Muscle layer of duodenum (tissue), 2 donors: ENCODE results near the gene PREX1.

Experiments used
- H3K27ac ChIP-seq: one replicate; pipeline ENCODE4 v1.7.0; 2013; ENCODE audit warnings: mild to moderate bottlenecking, low read length
- H3K27me3 ChIP-seq: one replicate; pipeline ENCODE4 v1.7.0; 2013; ENCODE audit warnings: low read depth, mild to moderate bottlenecking, control low read depth, low read length
- H3K36me3 ChIP-seq, 2 donors: one replicate each; pipeline ENCODE4 v1.7.0; 2013; ENCODE audit warnings: low read length in 2 of 2, control low read depth in 1 of 2, mild to moderate bottlenecking in 1 of 2; ENCODE audit not compliant: insufficient read depth in 2 of 2, control insufficient read depth in 1 of 2
- H3K4me1 ChIP-seq, 2 donors: one replicate each; pipeline ENCODE4 v1.7.0; 2013; ENCODE audit warnings: low read length in 2 of 2, mild to moderate bottlenecking in 2 of 2, control low read depth in 1 of 2, moderate library complexity in 1 of 2; ENCODE audit not compliant: insufficient read depth in 2 of 2, control insufficient read depth in 1 of 2
- H3K4me3 ChIP-seq, 2 donors: one replicate each; pipeline ENCODE4 v1.7.0; 2013; ENCODE audit warnings: low read length in 2 of 2, low read depth in 1 of 2, mild to moderate bottlenecking in 1 of 2
- H3K9me3 ChIP-seq, 2 donors: one replicate each; pipeline ENCODE4 v1.7.0; 2013; ENCODE audit warnings: low read length in 2 of 2, control low read depth in 1 of 2, mild to moderate bottlenecking in 1 of 2; ENCODE audit not compliant: control insufficient read depth in 1 of 2
- donor health status: healthy.

The PREX1 gene

DNA sequence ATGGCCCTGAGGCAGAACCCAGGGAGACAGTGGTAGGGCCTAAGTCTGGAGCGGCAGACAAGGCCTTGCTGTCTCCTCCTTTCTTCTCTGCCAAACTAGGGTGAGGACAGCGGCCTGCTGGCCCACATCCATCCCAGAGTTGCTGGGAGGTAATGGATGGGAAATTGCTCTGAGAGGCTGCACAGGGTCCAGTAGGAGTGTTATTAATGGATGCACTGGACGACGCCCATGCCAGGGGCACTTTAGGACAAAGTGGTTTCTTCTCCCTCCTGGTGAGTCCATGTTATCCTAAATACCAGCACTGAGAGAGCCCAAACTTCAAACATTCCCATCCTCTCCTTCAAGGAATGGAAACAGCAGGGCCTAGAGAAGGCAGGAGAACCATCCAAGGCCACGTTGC lies 28.3 kb upstream of the PREX1 start:
- Histone ChIP-seq H3K27me3 (no peaks in the 10 kb centered on the region), H3K9me3 (no peaks in the 10 kb centered on the region), H3K4me1 (no peaks in the 10 kb centered on the region), H3K4me3 (no peak overlapping the region), H3K27ac (no peak overlapping the region), H3K36me3 (no peaks in the 10 kb centered on the region)

DNA sequence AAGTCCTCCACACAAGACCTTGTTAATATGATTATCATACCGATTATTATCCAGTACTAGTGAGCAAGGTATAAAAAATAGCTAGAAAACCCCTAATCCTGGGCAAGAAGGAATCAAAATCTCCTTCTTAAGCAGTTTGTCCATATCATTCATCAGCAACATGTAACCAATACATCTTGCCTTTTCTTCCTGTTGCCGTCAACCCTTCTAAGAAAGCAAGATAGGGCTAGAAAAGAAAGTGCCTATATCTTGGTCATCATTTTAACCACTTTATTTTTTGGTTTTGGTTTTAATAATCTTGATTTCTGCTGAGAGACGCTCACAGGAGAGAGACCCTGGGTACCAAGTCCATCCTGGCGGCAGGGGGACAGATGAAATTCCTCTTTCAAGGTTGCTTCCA lies 27.2 kb upstream of the PREX1 start:
- H3K9me3 ChIP-seq, result no peaks in the 10 kb centered on the region
- no peaks in the 10 kb centered on the region for H3K27me3 ChIP-seq
- no peak overlapping the region for H3K4me3 ChIP-seq
- no peak overlapping the region for H3K27ac ChIP-seq
- no peaks in the 10 kb centered on the region for H3K4me1 ChIP-seq
- no peaks in the 10 kb centered on the region for H3K36me3 ChIP-seq

DNA sequence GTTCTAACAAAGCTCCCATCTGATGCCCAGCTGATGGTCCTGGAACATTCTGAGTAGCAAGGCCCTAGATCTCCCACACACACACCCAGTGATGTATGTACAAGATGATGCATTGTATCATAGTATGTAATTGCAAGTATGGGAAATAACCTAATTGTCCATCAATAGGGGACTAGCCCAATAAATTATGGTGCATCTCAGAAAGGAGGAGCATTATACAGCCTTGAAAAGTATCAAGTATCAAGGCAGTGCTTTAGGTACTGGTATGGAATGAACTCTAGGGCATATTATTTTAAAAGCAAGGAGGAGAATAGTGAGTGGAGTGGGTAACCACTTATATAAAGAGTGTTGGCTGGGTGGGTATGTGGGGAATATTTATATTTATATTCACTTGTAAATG lies 24.8 kb upstream of the PREX1 start:
- Histone ChIP-seq H3K9me3 (no peaks in the 10 kb centered on the region), H3K4me3 (no peak overlapping the region), H3K27ac (no peak overlapping the region), H3K27me3 (no peaks in the 10 kb centered on the region), H3K36me3 (no peaks in the 10 kb centered on the region), H3K4me1 (no peaks in the 10 kb centered on the region)

DNA sequence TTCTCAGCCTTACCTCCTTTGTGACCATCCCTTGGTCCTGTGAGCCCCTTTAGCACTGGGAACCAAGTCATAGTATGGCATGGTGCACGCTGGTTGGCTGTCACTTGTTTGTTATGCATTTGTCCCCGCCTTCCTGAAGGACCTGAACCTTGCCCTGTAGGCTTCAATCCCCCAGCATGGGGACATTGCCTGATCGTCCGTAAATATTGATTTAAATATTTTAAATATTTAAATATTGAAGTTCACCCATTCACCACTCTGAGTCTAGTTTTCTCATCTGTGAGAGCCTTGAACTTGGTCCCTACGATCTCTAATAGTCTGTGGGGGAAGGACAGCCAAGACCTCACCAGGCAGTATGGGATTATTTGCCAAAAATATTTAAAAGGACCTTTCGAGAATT lies 23.8 kb upstream of the PREX1 start:
- no peaks in the 10 kb centered on the region for H3K36me3 ChIP-seq
- H3K9me3 ChIP-seq, result no peaks in the 10 kb centered on the region
- no peak overlapping the region for H3K27ac ChIP-seq
- H3K4me1 ChIP-seq, result peaks cover 0 to 1% of the 10 kb centered on the region in 2 donors
- no peak overlapping the region for H3K4me3 ChIP-seq
- no peaks in the 10 kb centered on the region for H3K27me3 ChIP-seq

DNA sequence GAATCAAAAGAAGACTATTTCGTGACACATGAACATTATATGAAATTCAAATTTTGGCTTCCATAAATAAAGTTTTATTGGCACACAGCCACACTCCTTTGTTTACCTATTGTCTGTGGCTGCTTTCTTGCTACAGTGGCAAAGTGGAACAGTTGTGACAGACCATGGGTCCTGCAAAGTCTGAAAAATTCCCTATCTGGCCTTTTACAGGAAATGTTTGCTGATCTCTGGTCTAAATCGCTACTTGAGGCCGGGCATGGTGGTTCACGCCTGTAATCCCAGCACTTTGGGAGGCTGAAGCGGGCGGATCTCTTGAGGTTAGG lies 23.1 kb upstream of the PREX1 start:
- Histone ChIP-seq H3K4me1 (peaks cover 0 to 3% of the 10 kb centered on the region in 2 donors), H3K36me3 (no peaks in the 10 kb centered on the region), H3K27me3 (no peaks in the 10 kb centered on the region), H3K9me3 (no peaks in the 10 kb centered on the region), H3K4me3 (no peak overlapping the region), H3K27ac (no peak overlapping the region)

DNA sequence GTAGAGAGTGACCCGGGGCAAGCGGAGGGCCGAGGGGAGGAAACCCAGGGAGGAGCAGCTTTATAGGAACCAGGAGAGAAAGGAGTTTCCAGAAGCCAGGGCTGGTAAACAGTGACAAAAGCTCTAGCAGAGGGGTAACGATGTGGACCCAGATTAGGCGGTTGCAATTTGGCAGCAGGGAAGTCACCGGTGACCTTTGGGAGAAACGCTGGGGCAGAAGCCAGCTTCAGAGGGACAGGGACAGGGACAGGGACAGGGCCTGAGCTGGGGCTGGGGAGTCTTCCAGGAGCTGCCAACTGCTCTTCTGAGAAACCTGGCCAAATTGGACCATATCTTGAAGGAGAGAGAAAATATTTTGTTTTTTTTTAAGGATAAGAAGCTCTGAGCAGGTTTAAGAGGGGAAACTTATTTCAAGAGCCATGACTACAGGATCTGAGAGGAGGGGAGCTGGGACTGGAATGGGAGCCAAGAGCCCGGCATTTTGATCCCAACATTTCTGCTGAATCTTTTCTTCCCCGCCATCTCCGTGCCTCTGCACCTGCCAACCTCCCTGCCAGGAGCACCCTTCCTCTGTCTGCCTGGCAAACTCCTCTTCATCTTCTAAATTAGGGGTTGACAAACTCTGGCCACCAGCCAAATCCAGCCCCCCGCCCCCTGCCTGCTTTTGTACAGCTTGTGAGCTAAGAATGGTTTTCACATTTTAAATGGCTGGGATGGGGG lies 22.6 kb upstream of the PREX1 start:
- Histone ChIP-seq H3K9me3 (no peaks in the 10 kb centered on the region), H3K4me1 (peaks cover 0 to 3% of the 10 kb centered on the region in 2 donors), H3K27me3 (no peaks in the 10 kb centered on the region), H3K27ac (no peak overlapping the region), H3K4me3 (no peak overlapping the region), H3K36me3 (no peaks in the 10 kb centered on the region)

DNA sequence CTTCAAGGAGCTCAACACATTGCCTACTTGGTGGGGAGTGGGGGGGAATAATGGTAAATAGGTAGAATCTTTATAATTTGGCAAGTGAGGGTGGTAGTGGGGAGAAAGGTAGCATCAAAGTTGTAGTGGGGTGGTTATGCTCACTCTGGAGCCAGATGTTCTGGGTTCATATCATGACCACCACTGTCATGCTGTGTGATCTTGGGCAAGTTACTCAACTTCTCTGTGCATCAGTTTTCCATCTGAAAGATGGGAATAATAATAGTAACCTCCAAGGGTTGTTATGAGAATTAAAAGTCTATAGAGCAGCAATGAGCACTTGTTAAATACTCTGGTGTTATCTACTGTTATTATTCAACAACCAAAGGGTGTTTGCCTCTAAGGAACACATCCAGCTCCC lies 22.0 kb upstream of the PREX1 start:
- H3K4me1 ChIP-seq, result peaks cover 0 to 3% of the 10 kb centered on the region in 2 donors
- H3K27ac ChIP-seq, result no peak overlapping the region
- no peaks in the 10 kb centered on the region for H3K36me3 ChIP-seq
- H3K4me3 ChIP-seq, result no peak overlapping the region
- no peaks in the 10 kb centered on the region for H3K27me3 ChIP-seq
- H3K9me3 ChIP-seq, result no peaks in the 10 kb centered on the region

DNA sequence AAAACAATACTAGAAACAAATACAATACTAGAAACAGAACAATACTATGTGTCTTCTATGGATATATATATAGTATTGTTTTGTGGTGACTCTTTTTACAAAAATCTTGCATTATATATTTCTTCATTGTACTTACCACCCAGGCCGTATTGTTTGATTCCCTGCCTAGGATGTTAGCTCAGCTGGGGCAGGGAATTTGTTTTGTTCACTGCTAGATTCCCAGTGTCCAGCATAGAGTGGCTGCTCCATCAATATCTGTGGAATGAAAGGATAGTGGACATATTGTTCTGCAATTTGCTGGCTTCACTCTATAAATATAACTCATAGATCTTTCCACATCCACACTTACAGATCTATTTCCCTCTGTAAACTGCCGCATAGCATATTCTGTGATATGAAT lies 21.5 kb upstream of the PREX1 start:
- Histone ChIP-seq H3K27ac (no peak overlapping the region), H3K27me3 (no peaks in the 10 kb centered on the region), H3K9me3 (no peaks in the 10 kb centered on the region), H3K4me3 (no peak overlapping the region), H3K36me3 (no peaks in the 10 kb centered on the region), H3K4me1 (peaks cover 0 to 3% of the 10 kb centered on the region in 2 donors)

DNA sequence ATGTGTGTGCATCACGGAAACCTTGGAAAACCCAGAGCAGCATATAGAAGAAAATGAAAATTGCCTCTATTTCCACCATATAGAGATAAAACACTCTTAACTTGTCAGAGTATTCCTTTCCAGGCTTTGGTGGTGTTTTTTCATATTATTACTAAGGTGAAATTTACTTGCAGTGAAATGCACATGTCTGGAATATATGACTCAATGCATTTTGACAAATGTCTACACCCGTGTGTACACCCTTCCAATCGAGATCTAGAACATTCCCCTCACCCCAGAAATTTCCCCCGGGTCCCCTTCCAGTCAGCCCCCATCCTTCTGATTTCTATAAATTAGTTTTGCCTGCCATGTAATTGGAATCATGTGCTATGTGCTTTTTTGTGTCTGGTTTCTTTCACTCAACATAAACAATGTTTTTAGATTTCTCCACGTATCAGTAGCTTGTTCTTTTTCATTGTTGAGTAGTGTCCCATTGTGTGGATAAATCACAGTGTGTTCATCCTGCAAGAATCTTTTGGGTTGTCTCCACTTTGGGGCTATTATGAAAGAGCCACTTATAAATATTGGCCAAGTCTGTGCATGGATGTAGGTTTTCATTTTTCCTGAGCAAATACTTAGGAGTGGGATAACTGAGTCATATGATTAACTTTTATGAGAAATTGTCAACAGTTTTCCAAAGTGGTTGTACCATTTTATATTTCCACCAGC lies 19.9 kb upstream of the PREX1 start:
- no peaks in the 10 kb centered on the region for H3K27me3 ChIP-seq
- H3K4me3 ChIP-seq, result no peak overlapping the region
- no peak overlapping the region for H3K27ac ChIP-seq
- no peaks in the 10 kb centered on the region for H3K36me3 ChIP-seq
- no peaks in the 10 kb centered on the region for H3K9me3 ChIP-seq
- H3K4me1 ChIP-seq, result peaks cover 0 to 3% of the 10 kb centered on the region in 2 donors

DNA sequence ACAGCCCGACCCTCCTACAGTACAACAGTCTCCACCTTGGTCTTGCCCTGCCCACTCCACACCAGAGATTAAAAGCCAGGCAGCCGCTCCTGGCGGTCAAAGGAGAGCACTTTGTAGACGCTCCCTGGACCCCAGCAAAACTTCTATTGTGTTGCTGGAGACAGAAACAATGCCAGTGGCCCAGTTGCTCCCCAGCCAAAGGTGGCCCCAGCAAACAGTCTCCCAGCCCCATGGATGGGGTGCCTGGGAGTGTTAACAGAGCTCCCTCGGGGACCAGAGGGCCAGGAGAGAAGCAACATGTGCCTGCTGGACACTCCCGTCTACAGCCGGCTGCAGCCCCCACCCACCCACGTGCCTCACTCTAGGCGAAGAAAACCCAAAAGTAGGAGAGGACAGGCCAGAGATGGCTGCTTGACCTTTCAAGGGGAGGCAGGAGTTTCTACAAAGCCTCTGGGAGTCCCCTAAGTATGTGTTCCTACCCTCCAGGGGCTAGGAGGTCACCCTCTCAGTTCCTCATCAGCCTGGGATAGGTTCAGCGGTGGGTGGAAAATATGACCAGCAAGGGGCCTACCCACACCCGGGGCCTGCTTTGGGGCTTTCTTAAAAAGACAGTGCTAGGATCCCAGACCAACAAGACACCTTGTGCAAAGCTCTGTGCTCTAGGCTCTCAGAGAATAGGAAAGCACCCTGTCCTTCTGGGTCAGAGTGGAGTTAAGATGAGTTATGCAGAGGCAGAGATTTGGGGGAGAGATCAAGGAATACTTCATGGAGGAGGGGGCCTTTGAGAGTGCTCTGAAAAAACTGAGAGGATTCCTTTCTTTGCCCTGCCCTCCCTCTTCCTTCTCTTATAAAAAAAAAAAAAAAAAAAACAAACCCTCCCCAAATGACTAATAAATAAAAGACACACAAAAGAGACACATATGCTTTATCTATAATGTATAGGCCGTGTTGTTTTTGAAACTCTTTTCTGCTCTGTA lies 19.0 kb upstream of the PREX1 start:
- Histone ChIP-seq H3K9me3 (no peaks in the 10 kb centered on the region), H3K36me3 (no peaks in the 10 kb centered on the region), H3K4me1 (peaks cover 0 to 3% of the 10 kb centered on the region in 2 donors), H3K27me3 (no peaks in the 10 kb centered on the region), H3K4me3 (no peak overlapping the region), H3K27ac (no peak overlapping the region)

DNA sequence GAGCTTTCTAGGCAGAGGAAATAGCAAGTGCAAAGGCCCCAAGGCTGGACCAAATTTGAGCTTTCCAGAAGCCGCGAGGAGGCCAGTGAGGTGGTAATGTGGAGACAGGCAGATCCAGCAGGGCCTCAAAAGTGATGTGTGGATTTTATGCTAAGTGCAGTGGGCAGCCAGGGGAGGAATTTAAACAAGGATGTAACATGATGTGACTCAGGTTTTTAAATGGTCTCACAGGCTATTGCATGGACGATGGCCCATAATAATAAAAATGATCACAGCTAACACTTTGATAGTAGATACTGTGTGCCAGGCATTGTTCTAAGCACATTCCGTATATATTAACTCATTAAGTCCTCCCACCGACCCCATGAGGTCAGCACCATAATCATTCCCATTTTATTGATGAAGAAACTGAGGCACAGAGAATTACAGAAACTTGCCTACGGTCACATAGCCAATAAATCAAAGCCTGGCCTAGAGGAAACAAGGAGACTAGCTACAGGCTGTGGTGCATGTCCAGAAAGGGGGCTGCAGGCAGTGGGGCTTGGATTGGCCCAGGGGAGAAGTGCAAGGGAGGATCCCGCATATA lies 18.0 kb upstream of the PREX1 start:
- Histone ChIP-seq H3K4me1 (peaks cover 0 to 3% of the 10 kb centered on the region in 2 donors), H3K36me3 (no peaks in the 10 kb centered on the region), H3K27ac (no peak overlapping the region), H3K4me3 (no peak overlapping the region), H3K9me3 (no peaks in the 10 kb centered on the region), H3K27me3 (no peaks in the 10 kb centered on the region)
